ENCODE data around the gene ANG. TPM values are rescaled to one million over a fixed set of nuclear protein-coding genes. Genes with fewer than 3 reads are reported as not detected.

ANG gene
- total and polyA plus RNA-seq, 2 of the 8 experiments (the other 6 are each of a cell fraction or from before 2014, with no cell fraction given), result 2.2 to 4.6 TPM

GRCh38 chr14:20726531-20726930, 38.0 kb downstream of the ANG start:
- Histone ChIP-seq H2BK5ac (ENCODE audit: low read depth, low read length) (no peak overlapping the region), H4K8ac (ENCODE audit: extremely low read depth, insufficient read depth, low read length) (no peak overlapping the region), H3K14ac (ENCODE audit: insufficient read length) (no peak overlapping the region), H3K79me2 (ENCODE audit: control insufficient read depth in 1 of 2, insufficient read depth in 2 of 2, low read length in 2 of 2) (no peaks in the 10 kb centered on the region), H2BK12ac (ENCODE audit: low read depth, low read length) (no peak overlapping the region), H3K18ac (ENCODE audit: extremely low read depth, low read length) (no peak overlapping the region), H3K4me3 (ENCODE audit: extremely low read depth in 1 of 4, insufficient read depth in 2 of 4, low read depth in 3 of 4, low read length in 4 of 4) (no peak overlapping the region), H2AFZ (ENCODE audit: low read length) (no peak overlapping the region), H3K79me1 (ENCODE audit: low read depth, low read length) (no peaks in the 10 kb centered on the region), H3K4me1 (replicated peaks in 1 of 4; ENCODE audit: control insufficient read depth in 3 of 4, insufficient read depth in 4 of 4, low read length in 3 of 4) (no peaks in the 10 kb centered on the region), H2BK20ac (ENCODE audit: low read length) (no peak overlapping the region), H4K91ac (replicated peaks; ENCODE audit: insufficient read length, low read length) (no peak overlapping the region), H3K9ac (replicated peaks in 1 of 4; ENCODE audit: extremely low read depth in 1 of 4, low read depth in 3 of 4, low read length in 3 of 4) (no peak overlapping the region), H3K23ac (ENCODE audit: insufficient read length) (no peak overlapping the region), H3K4me2 (ENCODE audit: insufficient read depth in 1 of 2, low read depth in 2 of 2, low read length in 2 of 2) (no peak overlapping the region), H3K4ac (replicated peaks; ENCODE audit: insufficient read length, low read depth, low read length) (no peak overlapping the region), H3K36me3 (ENCODE audit: control insufficient read depth in 2 of 4, insufficient read depth in 4 of 4, low read length in 3 of 4) (no peaks in the 10 kb centered on the region), H2BK15ac (ENCODE audit: low read length) (no peak overlapping the region), H3K9me3 (ENCODE audit: insufficient read depth in 2 of 2, low read depth in 1 of 2, low read length in 1 of 2) (no peaks in the 10 kb centered on the region), H4K5ac (ENCODE audit: insufficient read length, low read depth, low read length) (no peak overlapping the region), H3K27me3 (replicated peaks in 1 of 4; ENCODE audit: control insufficient read depth in 3 of 4, extremely low read depth in 1 of 4, insufficient read depth in 3 of 4, low read length in 3 of 4) (peaks cover 0 to 3% (median 0%) of the 10 kb centered on the region in 4 experiments; a peak in 1 of 7 replicates), H3K27ac (ENCODE audit: low read depth, low read length) (no peak overlapping the region), H3K23me2 (ENCODE audit: low read depth, low read length) (no peaks in the 10 kb centered on the region; the same call in 1 of the 2 replicates), H4K20me1 (replicated peaks in 1 of 2; ENCODE audit: control insufficient read depth in 1 of 2, insufficient read depth in 2 of 2, low read length in 2 of 2) (no peaks in the 10 kb centered on the region), H3K56ac (replicated peaks; ENCODE audit: insufficient read length, low read depth, low read length) (no peak overlapping the region), H2AK5ac (ENCODE audit: low read depth, low read length) (no peak overlapping the region), H2BK120ac (replicated peaks; ENCODE audit: low read depth, low read length) (no peak overlapping the region)
- DNase-seq (ENCODE audit: low read depth in 1 of 2, low spot score in 2 of 2), result no peak
- CTCF ChIA-PET (ENCODE audit: partially characterized antibody), result interaction anchor here (1.0 to 1.7 kb wide), 2 partner anchors 31 to 147 kb away, joined by 4 to 8 read pairs; no protein-coding TSS in a partner anchor
- 94% methylated on average over 1 of the region's 1 CpG; no CpG with 5 or more reads in 1 of the 2 experiments for WGBS, 2 experiments (ENCODE audit: extremely low coverage in 1 of 2, insufficient coverage in 1 of 2, insufficient read length in 1 of 2, insufficient replicate concordance in 2 of 2, low coverage in 1 of 2, low lambda C conversion rate in 2 of 2, missing lambda C conversion rate in 1 of 2)
- no peak for FAIRE-seq
- POLR2A ChIA-PET (ENCODE audit: partially characterized antibody), result no interaction called here
- TF ChIP-seq CTCF (IDR thresholded peaks at IDR 0.05; ENCODE audit: control extremely low read depth in 1 of 3, insufficient read depth in 1 of 3, low read depth in 1 of 3, low read length in 3 of 3), result no peak
- TF ChIP-seq EZH2 (IDR thresholded peaks at IDR 0.05; ENCODE audit: low read depth, low read length, severe bottlenecking), result no peak
- no peak for TF ChIP-seq POLR2AphosphoS5 (IDR thresholded peaks at IDR 0.05; ENCODE audit: low read depth, low read length)
- TF ChIP-seq YY1 (IDR thresholded peaks at IDR 0.05; ENCODE audit: low read depth, low read length), result no peak
- no peak for TF ChIP-seq CTBP2 (IDR thresholded peaks at IDR 0.05; ENCODE audit: borderline replicate concordance, insufficient read depth, insufficient read length, low read length)
- TF ChIP-seq RBBP5 (IDR thresholded peaks at IDR 0.05; ENCODE audit: borderline replicate concordance, low read depth, low read length), result no peak
- TF ChIP-seq CHD2 (IDR thresholded peaks at IDR 0.05; ENCODE audit: low read length), result no peak
- no peak for TF ChIP-seq SIX5 (IDR thresholded peaks at IDR 0.05; ENCODE audit: low read depth, low read length)
- no peak for TF ChIP-seq ATF3 (IDR thresholded peaks at IDR 0.05; ENCODE audit: insufficient read depth, low read depth, low read length)
- no peak for TF ChIP-seq POLR2A (IDR thresholded peaks at IDR 0.05; ENCODE audit: control extremely low read depth in 1 of 2, low read depth in 2 of 2, low read length in 2 of 2)
